Cardiac muscle cell (in vitro differentiated cells and primary cell): Measurements from ENCODE around the gene PDLIM5. TPM values are rescaled to one million over a fixed set of nuclear protein-coding genes. Genes with fewer than 3 reads are reported as not detected.
"Not testable (repeated sequence)": the region's sequence is repeated elsewhere in the genome, so short reads cannot be mapped to it uniquely, and the experiment has no call there.

Experiments
- DNase-seq, 2 donors: peaks; one replicate each; pipeline versions ENCODE4 v3.0.0 to v3.0.0-alpha.2; 2010 to 2017; ENCODE audit warnings: low read depth in 1 of 2, low spot score in 1 of 2
- H3K27ac ChIP-seq: fragments of 200-600 bp; sonication (generic); 2 replicates; pipeline ENCODE4 v1.5.1; 2016
- H3K27me3 ChIP-seq: fragments of 200-600 bp; sonication (generic); 2 replicates; pipeline ENCODE4 v1.6.0; 2016; ENCODE audit warnings: control low read depth
- H3K36me3 ChIP-seq: fragments of 200-600 bp; sonication (generic); 2 replicates; pipeline ENCODE4 v1.5.1; 2016; ENCODE audit warnings: control low read depth
- H3K4me1 ChIP-seq: fragments of 200-600 bp; sonication (generic); 2 replicates; pipeline ENCODE4 v1.8.1; 2017; ENCODE audit warnings: low read depth, mild to moderate bottlenecking, mixed run types
- H3K4me3 ChIP-seq: fragments of 200-600 bp; sonication (generic); 2 replicates; pipeline ENCODE4 v1.5.1; 2016; ENCODE audit warnings: mild to moderate bottlenecking
- H3K9me3 ChIP-seq: fragments of 200-600 bp; sonication (generic); 2 replicates; pipeline ENCODE4 v1.5.1; 2017; ENCODE audit warnings: low read depth, mild to moderate bottlenecking, control low read depth
- polyA plus RNA-seq: library from polyadenylated mRNA; unstranded; fragments of >200 nt; fragmentation: Nextera tagmentation; extraction: Ambion mirVana; gene quantifications from 2 replicates; pipeline ENCODE4 v1.2.1, GENCODE V29; 2016
- total RNA-seq: library from RNA; depleted of rRNA; stranded (reverse); fragments of >200 nt; gene quantifications from 2 replicates; pipeline ENCODE4 v1.2.3, GENCODE V29; 2016
- TF ChIP-seq, protein P1 (sequence below): IDR thresholded peaks from 2 replicates; pipeline ENCODE4 v1.5.1; 2012; ENCODE audit warnings: low read depth, mild to moderate bottlenecking, low read length

The PDLIM5 gene, protein sequence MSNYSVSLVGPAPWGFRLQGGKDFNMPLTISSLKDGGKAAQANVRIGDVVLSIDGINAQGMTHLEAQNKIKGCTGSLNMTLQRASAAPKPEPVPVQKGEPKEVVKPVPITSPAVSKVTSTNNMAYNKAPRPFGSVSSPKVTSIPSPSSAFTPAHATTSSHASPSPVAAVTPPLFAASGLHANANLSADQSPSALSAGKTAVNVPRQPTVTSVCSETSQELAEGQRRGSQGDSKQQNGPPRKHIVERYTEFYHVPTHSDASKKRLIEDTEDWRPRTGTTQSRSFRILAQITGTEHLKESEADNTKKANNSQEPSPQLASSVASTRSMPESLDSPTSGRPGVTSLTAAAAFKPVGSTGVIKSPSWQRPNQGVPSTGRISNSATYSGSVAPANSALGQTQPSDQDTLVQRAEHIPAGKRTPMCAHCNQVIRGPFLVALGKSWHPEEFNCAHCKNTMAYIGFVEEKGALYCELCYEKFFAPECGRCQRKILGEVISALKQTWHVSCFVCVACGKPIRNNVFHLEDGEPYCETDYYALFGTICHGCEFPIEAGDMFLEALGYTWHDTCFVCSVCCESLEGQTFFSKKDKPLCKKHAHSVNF
- 426 and 434 TPM in 2 replicates for total RNA-seq
- polyA plus RNA-seq = 446 and 541 TPM in 2 replicates

DNA sequence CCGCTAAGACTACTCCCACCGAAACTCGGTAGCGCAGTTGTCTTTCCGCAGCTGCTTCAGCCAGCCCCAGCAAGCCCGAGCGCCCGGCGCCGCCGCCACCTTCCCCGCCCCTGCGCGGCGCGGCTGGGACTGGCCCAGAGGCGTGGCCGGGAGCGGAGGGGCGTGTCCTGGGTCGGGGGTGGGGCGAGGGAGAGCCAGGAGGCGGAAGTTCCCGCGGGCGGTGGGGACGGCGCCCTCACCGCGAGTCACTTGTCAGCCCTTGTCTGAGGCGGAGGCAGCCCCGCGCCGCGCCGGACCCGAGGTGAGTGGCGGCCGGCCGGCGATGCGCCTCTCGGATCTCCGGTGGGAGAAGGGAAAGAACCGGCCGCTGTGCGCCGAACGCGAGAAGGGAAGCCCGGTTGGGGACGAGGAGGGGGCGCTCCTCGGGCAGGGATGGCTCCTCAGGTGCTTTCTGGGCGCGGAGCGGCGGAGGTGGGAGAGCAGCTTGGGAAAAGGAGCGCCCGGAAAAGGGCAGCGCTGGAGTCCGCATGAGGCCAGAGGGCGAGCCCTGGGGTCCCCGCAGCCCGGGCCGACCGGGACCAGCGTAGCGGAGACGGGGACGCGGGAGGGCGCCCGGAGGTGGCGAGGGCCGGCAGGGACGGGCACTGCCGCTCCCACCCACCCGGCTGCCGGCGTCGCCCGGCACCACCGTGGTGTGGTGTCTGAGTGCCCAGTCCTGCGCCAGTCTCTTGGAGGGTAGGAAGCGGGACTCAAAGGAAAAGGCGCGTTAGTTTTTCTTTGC is at the start of gene PDLIM5:
Gene PDLIM5 (plus strand): TSS at position 248 of the 781 bp plus-strand sequence. CDS start 3,347 bp downstream, outside the sequence.
- H3K4me3 ChIP-seq = peak within 1 kb of the TSS; percentile 94
- H3K36me3 ChIP-seq = peaks cover 16% of the 10 kb centered on the region
- peak within 1 kb of the TSS; percentile 99 for H3K27ac ChIP-seq
- H3K27me3 ChIP-seq = no peaks in the 10 kb centered on the region
- no peaks in the 10 kb centered on the region for H3K9me3 ChIP-seq
- TF ChIP-seq, protein P1, sequence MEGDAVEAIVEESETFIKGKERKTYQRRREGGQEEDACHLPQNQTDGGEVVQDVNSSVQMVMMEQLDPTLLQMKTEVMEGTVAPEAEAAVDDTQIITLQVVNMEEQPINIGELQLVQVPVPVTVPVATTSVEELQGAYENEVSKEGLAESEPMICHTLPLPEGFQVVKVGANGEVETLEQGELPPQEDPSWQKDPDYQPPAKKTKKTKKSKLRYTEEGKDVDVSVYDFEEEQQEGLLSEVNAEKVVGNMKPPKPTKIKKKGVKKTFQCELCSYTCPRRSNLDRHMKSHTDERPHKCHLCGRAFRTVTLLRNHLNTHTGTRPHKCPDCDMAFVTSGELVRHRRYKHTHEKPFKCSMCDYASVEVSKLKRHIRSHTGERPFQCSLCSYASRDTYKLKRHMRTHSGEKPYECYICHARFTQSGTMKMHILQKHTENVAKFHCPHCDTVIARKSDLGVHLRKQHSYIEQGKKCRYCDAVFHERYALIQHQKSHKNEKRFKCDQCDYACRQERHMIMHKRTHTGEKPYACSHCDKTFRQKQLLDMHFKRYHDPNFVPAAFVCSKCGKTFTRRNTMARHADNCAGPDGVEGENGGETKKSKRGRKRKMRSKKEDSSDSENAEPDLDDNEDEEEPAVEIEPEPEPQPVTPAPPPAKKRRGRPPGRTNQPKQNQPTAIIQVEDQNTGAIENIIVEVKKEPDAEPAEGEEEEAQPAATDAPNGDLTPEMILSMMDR = no peak
- peaks cover 23% of the 10 kb centered on the region for H3K4me1 ChIP-seq
- DNase-seq = peak; percentile 95 to 96

DNA sequence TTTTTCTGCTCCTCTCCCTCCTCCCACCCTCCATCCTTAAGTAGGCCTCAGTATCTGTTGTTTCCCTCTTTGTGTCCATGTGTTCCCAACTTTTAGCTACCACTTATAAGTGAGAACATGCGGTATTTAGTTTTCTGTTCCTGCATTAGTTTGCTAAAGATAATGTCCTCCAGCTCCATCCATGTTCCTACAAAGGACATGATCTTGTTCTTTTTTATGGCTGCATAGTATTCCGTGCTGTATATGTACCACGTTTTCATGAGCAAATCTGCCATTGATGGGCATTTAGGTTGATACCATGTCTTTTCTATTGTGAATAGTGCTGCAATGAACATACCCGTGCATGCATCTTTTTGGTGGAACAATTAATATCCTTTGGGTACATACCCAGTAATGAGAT is 49.3 kb upstream of the PDLIM5 start:
- H3K4me3 ChIP-seq, H3K9me3 ChIP-seq, DNase-seq, H3K27me3 ChIP-seq, H3K36me3 ChIP-seq: not testable (repeated sequence)
- Histone ChIP-seq H3K4me1 (peaks cover 61% of the 10 kb centered on the region), H3K27ac (peak overlapping the region; percentile 90)

DNA sequence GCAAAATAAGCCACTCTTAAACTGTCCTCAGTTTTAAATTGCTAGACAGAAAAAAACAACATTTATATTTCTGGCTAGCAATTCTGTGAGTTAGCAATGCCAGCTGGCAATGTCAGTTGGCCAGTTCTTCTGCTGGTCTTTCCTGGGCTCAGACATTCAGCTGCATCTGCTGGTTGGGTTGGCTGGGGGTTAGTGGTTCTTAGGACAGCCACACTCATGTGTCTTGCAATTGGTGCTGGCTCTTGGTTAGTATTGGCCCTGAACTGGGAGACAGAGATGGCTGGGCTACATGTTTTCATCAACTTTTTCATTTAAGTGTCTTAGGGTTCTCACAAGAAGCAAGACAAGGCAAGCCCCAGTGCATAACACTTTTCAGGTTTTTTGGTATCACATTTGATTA is 48.0 kb upstream of the PDLIM5 start:
- H3K9me3 ChIP-seq = no peaks in the 10 kb centered on the region
- H3K4me3 ChIP-seq = no peak overlapping the region
- peak overlapping the region; percentile 50 for H3K27ac ChIP-seq
- H3K27me3 ChIP-seq = no peaks in the 10 kb centered on the region
- peaks cover 74% of the 10 kb centered on the region for H3K4me1 ChIP-seq
- TF ChIP-seq, protein P1 = no peak
- H3K36me3 ChIP-seq = no peaks in the 10 kb centered on the region
- no peak for DNase-seq

DNA sequence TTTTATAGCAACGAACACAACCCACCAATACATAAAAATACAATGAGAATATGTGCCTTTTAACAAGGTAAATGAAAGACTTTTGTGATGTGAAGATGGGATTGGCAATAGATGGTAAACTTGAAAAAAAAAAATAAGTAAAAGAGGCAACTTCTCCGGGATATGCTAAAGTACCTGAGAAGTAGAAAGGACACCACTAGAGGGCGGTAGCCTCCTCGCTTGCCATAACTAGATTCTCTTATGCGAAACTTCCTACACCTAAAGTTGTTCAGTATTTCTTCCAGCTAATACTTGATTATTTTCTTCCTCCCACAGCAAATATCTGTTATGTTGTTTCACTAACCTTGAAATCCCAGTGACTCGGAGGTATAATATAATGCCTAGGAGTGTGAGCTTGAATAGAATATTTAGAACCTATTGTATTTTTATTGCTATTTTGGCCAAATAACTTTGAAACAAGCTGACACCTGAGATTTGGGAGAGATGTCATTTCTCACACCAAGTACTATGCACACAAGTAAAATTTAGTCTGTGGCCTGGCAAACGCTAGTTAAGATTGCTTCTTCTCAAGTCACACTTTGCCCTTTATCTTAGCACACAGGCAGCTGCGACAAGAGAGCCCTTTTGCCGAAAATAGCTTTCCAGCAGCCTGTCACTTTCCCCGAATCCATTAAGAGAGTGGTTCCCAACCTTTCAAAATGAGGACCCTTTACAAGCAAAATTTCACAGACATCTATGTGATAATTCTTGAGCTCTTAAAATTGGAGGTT is 44.9 kb upstream of the PDLIM5 start:
- Histone ChIP-seq H3K36me3 (no peaks in the 10 kb centered on the region), H3K9me3 (no peaks in the 10 kb centered on the region), H3K27ac (peak overlapping the region; percentile 99), H3K27me3 (no peaks in the 10 kb centered on the region), H3K4me3 (peak overlapping the region; percentile 15), H3K4me1 (peaks cover 77% of the 10 kb centered on the region)
- TF ChIP-seq, protein P1 = peak; percentile 88
- peak; percentile 92 to 94 for DNase-seq

DNA sequence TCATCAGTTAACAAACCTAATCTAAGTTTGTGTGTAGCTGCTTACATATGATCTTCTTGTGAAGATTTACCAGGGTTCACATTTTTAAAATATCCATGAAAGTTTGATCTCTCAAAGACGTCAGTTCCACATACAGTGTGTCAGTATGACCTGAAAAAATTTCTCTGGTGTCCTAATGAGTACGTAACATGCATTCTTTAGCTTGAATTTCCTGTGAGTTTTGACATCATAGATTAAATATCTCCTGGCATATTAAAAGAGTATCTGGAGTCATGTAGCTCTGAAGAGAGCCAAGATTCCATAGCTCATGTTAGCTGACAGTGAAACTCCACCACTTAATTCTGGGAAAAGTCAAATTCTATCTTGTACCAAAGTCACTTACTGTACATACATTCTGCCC is 43.9 kb upstream of the PDLIM5 start:
- Histone ChIP-seq H3K36me3 (no peaks in the 10 kb centered on the region), H3K4me1 (peaks cover 84% of the 10 kb centered on the region), H3K27me3 (no peaks in the 10 kb centered on the region), H3K4me3 (no peak overlapping the region), H3K9me3 (no peaks in the 10 kb centered on the region), H3K27ac (peak overlapping the region; percentile 99)
- TF ChIP-seq, protein P1 = no peak
- peak in 1 of 2 donors; percentile 85 for DNase-seq
